ENCODE measurements around the gene P3R3URF. TPM values are rescaled to one million over a fixed set of nuclear protein-coding genes. Genes with fewer than 3 reads are reported as not detected.

Gene P3R3URF
- total and polyA plus RNA-seq, 3 experiments from 2014 or later = not detected

GRCh38 chr1:46175243-46175642 is 1.0 kb downstream of the P3R3URF start:
- Mint-ChIP-seq H3K27me3 (peaks cover 1 to 12% of the 10 kb centered on the region in 2 donors), H3K9me3 (no peaks in the 10 kb centered on the region), H3K27ac (no peak overlapping the region), H3K4me3 (no peak overlapping the region), H3K36me3 (no peaks in the 10 kb centered on the region), H3K4me1 (no peaks in the 10 kb centered on the region)
- no peaks in the 10 kb centered on the region for H3K9me3 ChIP-seq (ENCODE audit: low read length)
- H3K4me3 ChIP-seq (ENCODE audit: low read length) = no peak overlapping the region
- DNase-seq = no peak
- H3K27me3 ChIP-seq (ENCODE audit: insufficient read depth, low read length, poor library complexity, severe bottlenecking) = no peaks in the 10 kb centered on the region
- H3K27ac ChIP-seq (ENCODE audit: low read depth, low read length) = no peak overlapping the region
- ChIA-PET POLR2A (no interaction called here), CTCF (interaction anchor here (1.4 to 2.4 kb wide), 2 partner anchors 138 to 142 kb away, joined by 3 to 7 read pairs; no protein-coding TSS in a partner anchor)
- H3K36me3 ChIP-seq (ENCODE audit: insufficient read depth, low read length) = no peaks in the 10 kb centered on the region
- no peaks in the 10 kb centered on the region for H3K4me1 ChIP-seq (ENCODE audit: insufficient read depth, low read length)

- H3K4me3 Mint-ChIP-seq = no peak within 1 kb of the TSS
- ChIA-PET POLR2A (no interaction called here), CTCF (interaction anchor here (1.4 to 2.4 kb wide), 2 partner anchors 137 to 141 kb away, joined by 3 to 7 read pairs; no protein-coding TSS in a partner anchor)
- Histone ChIP-seq H3K27ac (ENCODE audit: low read depth, low read length) (no peak within 1 kb of the TSS), H3K27me3 (ENCODE audit: insufficient read depth, low read length, poor library complexity, severe bottlenecking) (no peaks in the 10 kb centered on the region), H3K36me3 (ENCODE audit: insufficient read depth, low read length) (no peaks in the 10 kb centered on the region), H3K9me3 (ENCODE audit: low read length) (no peaks in the 10 kb centered on the region), H3K4me1 (ENCODE audit: insufficient read depth, low read length) (no peaks in the 10 kb centered on the region), H3K4me3 (ENCODE audit: low read length) (no peak within 1 kb of the TSS)
- no peak for DNase-seq
- H3K9me3 Mint-ChIP-seq = no peaks in the 10 kb centered on the region
- no peak within 1 kb of the TSS for H3K27ac Mint-ChIP-seq
- H3K27me3 Mint-ChIP-seq = peaks cover 6 to 12% of the 10 kb centered on the region in 2 donors
- H3K36me3 Mint-ChIP-seq = no peaks in the 10 kb centered on the region
- no peaks in the 10 kb centered on the region for H3K4me1 Mint-ChIP-seq
Measured at GRCh38 chr1:46174448-46175231, 1.6 kb downstream of the P3R3URF start, which contains the start of gene TSPAN1. Gene TSPAN1, plus strand, starts transcription at chr1:46175087. Its CDS starts 6,021 bp downstream, at chr1:46181108.

GRCh38 chr1:46173361-46173856 is 2.9 kb downstream of the P3R3URF start:
- no peaks in the 10 kb centered on the region for H3K4me1 Mint-ChIP-seq
- POLR2A ChIA-PET = no interaction called here
- no peaks in the 10 kb centered on the region for H3K9me3 Mint-ChIP-seq
- H3K4me3 Mint-ChIP-seq = no peak overlapping the region
- Histone ChIP-seq H3K36me3 (ENCODE audit: insufficient read depth, low read length) (no peaks in the 10 kb centered on the region), H3K4me3 (ENCODE audit: low read length) (no peak overlapping the region), H3K4me1 (ENCODE audit: insufficient read depth, low read length) (no peaks in the 10 kb centered on the region), H3K27ac (ENCODE audit: low read depth, low read length) (no peak overlapping the region), H3K9me3 (ENCODE audit: low read length) (no peaks in the 10 kb centered on the region), H3K27me3 (ENCODE audit: insufficient read depth, low read length, poor library complexity, severe bottlenecking) (no peaks in the 10 kb centered on the region)
- no peak for DNase-seq
- no peak overlapping the region for H3K27ac Mint-ChIP-seq
- peaks cover 6 to 12% of the 10 kb centered on the region in 2 donors for H3K27me3 Mint-ChIP-seq
- no peaks in the 10 kb centered on the region for H3K36me3 Mint-ChIP-seq
- CTCF ChIA-PET = interaction anchor here (0.9 to 2.4 kb wide), 2 partner anchors 136 to 137 kb away, joined by 3 to 7 read pairs; no protein-coding TSS in a partner anchor

- H3K9me3 Mint-ChIP-seq = no peaks in the 10 kb centered on the region
- no peak overlapping the region for H3K27ac ChIP-seq (ENCODE audit: low read depth, low read length)
- no peak overlapping the region for H3K27ac Mint-ChIP-seq
- no peaks in the 10 kb centered on the region for H3K27me3 ChIP-seq (ENCODE audit: insufficient read depth, low read length, poor library complexity, severe bottlenecking)
- no peaks in the 10 kb centered on the region for H3K36me3 Mint-ChIP-seq
- no peak for DNase-seq
- H3K4me3 Mint-ChIP-seq = no peak overlapping the region
- peaks cover 4% of the 10 kb centered on the region for H3K4me1 ChIP-seq (ENCODE audit: insufficient read depth, low read length)
- no peaks in the 10 kb centered on the region for H3K36me3 ChIP-seq (ENCODE audit: insufficient read depth, low read length)
- H3K4me1 Mint-ChIP-seq = peaks cover 4 to 8% (median 5%) of the 10 kb centered on the region in 3 donors
- peaks cover 11 to 12% of the 10 kb centered on the region in 2 donors for H3K27me3 Mint-ChIP-seq
- no peak overlapping the region for H3K4me3 ChIP-seq (ENCODE audit: low read length)
- ChIA-PET CTCF (interaction anchor here (0.6 kb wide), 1 partner anchor 98 kb away, joined by 3 read pairs; no protein-coding TSS in a partner anchor), POLR2A (no interaction called here)
- H3K9me3 ChIP-seq (ENCODE audit: low read length) = no peaks in the 10 kb centered on the region
Measured at GRCh38 chr1:46172321-46172720, 4.0 kb downstream of the P3R3URF start.

- Mint-ChIP-seq H3K9me3 (no peaks in the 10 kb centered on the region), H3K27me3 (peaks cover 11 to 12% of the 10 kb centered on the region in 2 donors), H3K27ac (peak overlapping the region in 1 of 8 donors; percentile 42), H3K4me1 (peaks cover 5 to 13% (median 8%) of the 10 kb centered on the region in 3 donors), H3K36me3 (no peaks in the 10 kb centered on the region), H3K4me3 (no peak overlapping the region)
- no peaks in the 10 kb centered on the region for H3K27me3 ChIP-seq (ENCODE audit: insufficient read depth, low read length, poor library complexity, severe bottlenecking)
- H3K27ac ChIP-seq (ENCODE audit: low read depth, low read length) = no peak overlapping the region
- no peak for DNase-seq
- H3K9me3 ChIP-seq (ENCODE audit: low read length) = no peaks in the 10 kb centered on the region
- H3K36me3 ChIP-seq (ENCODE audit: insufficient read depth, low read length) = no peaks in the 10 kb centered on the region
- ChIA-PET CTCF (no interaction called here), POLR2A (no interaction called here)
- no peak overlapping the region for H3K4me3 ChIP-seq (ENCODE audit: low read length)
- H3K4me1 ChIP-seq (ENCODE audit: insufficient read depth, low read length) = peaks cover 7% of the 10 kb centered on the region
Measured at GRCh38 chr1:46171871-46172270, 4.4 kb downstream of the P3R3URF start.

- H3K27me3 ChIP-seq (ENCODE audit: insufficient read depth, low read length, poor library complexity, severe bottlenecking) = no peaks in the 10 kb centered on the region
- no peak overlapping the region for H3K4me3 ChIP-seq (ENCODE audit: low read length)
- H3K27ac Mint-ChIP-seq = no peak overlapping the region
- H3K4me1 ChIP-seq (ENCODE audit: insufficient read depth, low read length) = peaks cover 10% of the 10 kb centered on the region
- no peaks in the 10 kb centered on the region for H3K9me3 ChIP-seq (ENCODE audit: low read length)
- H3K4me3 Mint-ChIP-seq = no peak overlapping the region
- no peak overlapping the region for H3K27ac ChIP-seq (ENCODE audit: low read depth, low read length)
- peaks cover 11 to 12% of the 10 kb centered on the region in 2 donors for H3K27me3 Mint-ChIP-seq
- no peak for DNase-seq
- H3K36me3 Mint-ChIP-seq = no peaks in the 10 kb centered on the region
- no peaks in the 10 kb centered on the region for H3K36me3 ChIP-seq (ENCODE audit: insufficient read depth, low read length)
- POLR2A ChIA-PET = no interaction called here
- CTCF ChIA-PET = no interaction called here
- H3K9me3 Mint-ChIP-seq = no peaks in the 10 kb centered on the region
- H3K4me1 Mint-ChIP-seq = peaks cover 10 to 18% (median 11%) of the 10 kb centered on the region in 3 donors
Measured at GRCh38 chr1:46171351-46171750, 4.9 kb downstream of the P3R3URF start.

- H3K27me3 ChIP-seq (ENCODE audit: insufficient read depth, low read length, poor library complexity, severe bottlenecking) = no peaks in the 10 kb centered on the region
- ChIA-PET CTCF (interaction anchor here (1.3 kb wide), 2 partner anchors 9 to 133 kb away, joined by 5 read pairs; no protein-coding TSS in a partner anchor), POLR2A (no interaction called here)
- H3K36me3 ChIP-seq (ENCODE audit: insufficient read depth, low read length) = no peaks in the 10 kb centered on the region
- H3K4me1 Mint-ChIP-seq = peaks cover 11 to 20% (median 13%) of the 10 kb centered on the region in 3 donors
- H3K27me3 Mint-ChIP-seq = peaks cover 11 to 12% of the 10 kb centered on the region in 2 donors
- H3K9me3 ChIP-seq (ENCODE audit: low read length) = no peaks in the 10 kb centered on the region
- no peaks in the 10 kb centered on the region for H3K36me3 Mint-ChIP-seq
- no peak for DNase-seq
- H3K27ac ChIP-seq (ENCODE audit: low read depth, low read length) = no peak overlapping the region
- peaks cover 15% of the 10 kb centered on the region for H3K4me1 ChIP-seq (ENCODE audit: insufficient read depth, low read length)
- no peaks in the 10 kb centered on the region for H3K9me3 Mint-ChIP-seq
- no peak overlapping the region for H3K4me3 ChIP-seq (ENCODE audit: low read length)
- H3K27ac Mint-ChIP-seq = no peak overlapping the region
- no peak overlapping the region for H3K4me3 Mint-ChIP-seq
Measured at GRCh38 chr1:46169811-46170454, 6.4 kb downstream of the P3R3URF start.

- Mint-ChIP-seq H3K27me3 (peaks cover 12 to 14% of the 10 kb centered on the region in 2 donors), H3K4me1 (peaks cover 11 to 20% (median 13%) of the 10 kb centered on the region in 3 donors)
- POLR2A ChIA-PET = no interaction called here
Measured at GRCh38 chr1:46168477-46168876, 7.8 kb downstream of the P3R3URF start.

More at GRCh38 chr1:46168477-46168876, 7.8 kb downstream of the P3R3URF start:
- Histone ChIP-seq H3K36me3 (ENCODE audit: insufficient read depth, low read length) (no peaks in the 10 kb centered on the region), H3K27ac (ENCODE audit: low read depth, low read length) (no peak overlapping the region), H3K27me3 (ENCODE audit: insufficient read depth, low read length, poor library complexity, severe bottlenecking) (no peaks in the 10 kb centered on the region), H3K4me3 (ENCODE audit: low read length) (no peak overlapping the region), H3K9me3 (ENCODE audit: low read length) (no peaks in the 10 kb centered on the region), H3K4me1 (ENCODE audit: insufficient read depth, low read length) (peaks cover 15% of the 10 kb centered on the region)
- Mint-ChIP-seq H3K27ac (peak overlapping the region in 2 of 8 donors; percentile 17 to 81), H3K9me3 (no peaks in the 10 kb centered on the region), H3K4me3 (peak overlapping the region in 1 of 7 donors; percentile 21), H3K36me3 (no peaks in the 10 kb centered on the region)
- CTCF ChIA-PET = interaction anchor here (1.4 kb wide), 1 partner anchor 37 kb away, joined by 3 read pairs; the partner anchor contains the start of gene PIK3R3
- DNase-seq = no peak
